Aorta (tissue), 5 donors: ENCODE measurements around the gene P4HA2. TPM values are rescaled to one million over a fixed set of nuclear protein-coding genes. Genes with fewer than 3 reads are reported as not detected.
"Not testable (repeated sequence)": the region's sequence is repeated elsewhere in the genome, so short reads cannot be mapped to it uniquely, and the experiment has no call there.

Experiments used
- ATAC-seq: fragments of 200-7000 bp; cut with Tn5 transposase; one replicate; pipeline ENCODE4 v1.9.1; 2022; ENCODE audit warnings: moderate library complexity; ENCODE audit not compliant: low FRiP score
- DNase-seq, 2 donors: peaks; one replicate each; pipeline ENCODE4 v3.0.0-alpha.2; 2020
- H3K27ac ChIP-seq, 2 donors: one replicate each; pipeline ENCODE4 v1.5.1; 2013; ENCODE audit warnings: low read length in 2 of 2, mild to moderate bottlenecking in 2 of 2, moderate library complexity in 2 of 2, control low read depth in 1 of 2, inconsistent platforms in 1 of 2, low read depth in 1 of 2
- H3K27me3 ChIP-seq, 2 donors: one replicate each; pipeline ENCODE4 v1.6.1; 2013; ENCODE audit warnings: control low read depth in 1 of 2, low read length in 1 of 2, mild to moderate bottlenecking in 1 of 2, moderate library complexity in 1 of 2; ENCODE audit not compliant: insufficient read depth in 2 of 2, control insufficient read depth in 1 of 2
- H3K36me3 ChIP-seq, 2 donors: one replicate each; pipeline ENCODE4 v1.6.1; 2013; ENCODE audit warnings: control low read depth in 1 of 2, low read length in 1 of 2, mild to moderate bottlenecking in 1 of 2; ENCODE audit not compliant: insufficient read depth in 2 of 2, control insufficient read depth in 1 of 2
- H3K4me1 ChIP-seq, 2 donors: one replicate each; pipeline ENCODE4 v1.6.1; 2013; ENCODE audit warnings: low read length in 2 of 2, control low read depth in 1 of 2, mild to moderate bottlenecking in 1 of 2, moderate library complexity in 1 of 2; ENCODE audit not compliant: insufficient read depth in 2 of 2, control insufficient read depth in 1 of 2
- H3K4me3 ChIP-seq, 2 donors: one replicate each; pipeline ENCODE4 v1.5.1; 2013; ENCODE audit warnings: low read length in 2 of 2, control low read depth in 1 of 2, mild to moderate bottlenecking in 1 of 2
- H3K9me3 ChIP-seq: one replicate; pipeline ENCODE4 v1.6.1; 2013; ENCODE audit warnings: mild to moderate bottlenecking, low read length; ENCODE audit not compliant: control insufficient read depth
- WGBS, 2 donors: extraction: QIAGEN DNeasy Blood & Tissue Kit; methylation state at CpG; one replicate each; pipeline ENCODE4 v1.1.7; 2013; 5-methylcytosine and 5-hydroxymethylcytosine counted together
- intact Hi-C, 2 donors: fragments of 100-400 bp; cut with DNase I; formaldehyde crosslinking; loops; one replicate each; pipeline versions ENCODE4 v1.14.2 to v1.15.0; 2022
- microRNA-seq, 2 donors: library from miRNA; unstranded; fragments of <30 nt; microRNA quantifications; one replicate each; pipeline ENCODE4 v1.2.0, GENCODE V29; 2020
- polyA plus RNA-seq, 2 donors: library from polyadenylated mRNA; stranded (reverse); fragments of 200-250 nt; gene quantifications; one replicate each; pipeline ENCODE4 v1.2.3, GENCODE V29; 2013
- total RNA-seq, 2 donors: library from RNA; stranded (reverse); fragmentation: NEBNext Ultra II Directional; extraction: Animal tissue kit (Norgen Biotek cat#: 25700); gene quantifications; one replicate each; pipeline ENCODE4 v1.2.1, GENCODE V29; 2021
- donor health status: healthy with polysubstance abuse.
- donor health status: Bipolar disorder and iron deficiency.
- donor health status: DM: no; HTN: no; CAD: no.
- donor health status: DM: no; HTN: no; CAD: no.
- donor health status: DM: yes; HTN: yes; CAD: no.

Gene P4HA2
- total and polyA plus RNA-seq, 4 donors, result 19.2 to 68.1 (median 34.6) TPM

- H3K27me3 ChIP-seq, H3K36me3 ChIP-seq, H3K4me1 ChIP-seq, H3K9me3 ChIP-seq, DNase-seq, H3K27ac ChIP-seq, H3K4me3 ChIP-seq, ATAC-seq, intact Hi-C loops: not testable (repeated sequence)
- WGBS, 2 donors, result 87 to 94% methylated on average over 3 of the region's 3 CpGs
Observed at GRCh38 chr5:132145326-132145725, 82.3 kb downstream of the P4HA2 start.

DNA sequence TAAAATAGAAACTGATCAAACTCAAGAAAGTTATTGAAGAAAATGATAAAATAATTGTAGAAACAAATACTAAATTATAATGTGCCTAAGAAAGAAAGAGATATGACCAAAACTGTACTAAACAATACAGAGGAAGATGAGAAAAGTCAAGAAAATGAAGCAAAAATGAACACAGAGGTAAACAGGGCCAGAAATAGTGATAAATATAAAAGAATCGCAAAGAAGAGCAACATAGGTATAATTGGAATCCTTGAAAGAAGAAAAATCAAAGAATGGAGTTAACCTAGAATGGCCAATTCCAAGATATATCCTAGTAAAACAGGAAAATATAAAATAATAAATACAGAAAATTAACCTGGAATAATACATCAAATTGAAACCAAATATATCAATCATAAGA, 84.5 kb downstream of the P4HA2 start:
- DNase-seq (no peak), ATAC-seq (no peak)
- intact Hi-C loops, result no loop called here
- H3K4me1 ChIP-seq, result no peaks in the 10 kb centered on the region
- H3K4me3 ChIP-seq, result no peak overlapping the region
- no peaks in the 10 kb centered on the region for H3K36me3 ChIP-seq
- no peak overlapping the region for H3K27ac ChIP-seq
- no peaks in the 10 kb centered on the region for H3K27me3 ChIP-seq
- H3K9me3 ChIP-seq, result no peaks in the 10 kb centered on the region
- WGBS, 2 donors, result 96 to 97% methylated on average over 1 of the region's 1 CpG

DNA sequence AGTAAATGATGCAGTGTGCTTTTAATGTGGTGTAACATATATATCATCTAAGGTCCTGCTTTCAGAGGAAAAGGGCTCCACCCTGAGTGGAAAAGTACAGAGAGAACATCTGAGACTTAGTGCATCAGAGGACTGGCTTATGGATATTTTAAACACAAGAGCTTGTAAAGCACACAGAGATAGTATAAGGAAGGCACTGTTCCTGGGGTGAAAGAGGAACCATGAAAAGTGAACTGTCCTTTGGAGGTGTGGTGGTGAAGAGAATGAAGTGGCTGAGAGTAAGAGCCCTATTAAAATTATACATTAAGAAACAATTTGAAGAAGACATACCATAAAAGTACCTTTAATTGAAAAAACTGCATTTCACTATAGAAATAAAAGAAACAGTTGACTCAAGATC, 85.2 kb downstream of the P4HA2 start:
- ATAC-seq (no peak), DNase-seq (no peak)
- no peaks in the 10 kb centered on the region for H3K4me1 ChIP-seq
- H3K9me3 ChIP-seq, result no peaks in the 10 kb centered on the region
- H3K36me3 ChIP-seq, result no peaks in the 10 kb centered on the region
- intact Hi-C loops, result no loop called here
- no peak overlapping the region for H3K27ac ChIP-seq
- H3K27me3 ChIP-seq, result no peaks in the 10 kb centered on the region
- H3K4me3 ChIP-seq, result no peak overlapping the region

Small RNA genes lying within 50 kb of the gene (microRNA-seq; reads per million reads assigned to microRNA genes)
- gene MIR6830, result 0 reads per million in 2 donors

Other genes starting within 250 kb of the P4HA2 start
- gene ACSL6, start 216.2 kb downstream of the P4HA2 start, total RNA-seq, result 1 to 10 TPM in 1 of 2 donors, under 1 TPM in 1; 0.42 to 2.3 TPM
- gene ACSL6, start 216.2 kb downstream of the P4HA2 start, polyA plus RNA-seq, result under 1 TPM; 0.03 to 0.13 TPM
- gene IL3, start 167.2 kb downstream of the P4HA2 start, total RNA-seq, result not detected
- not detected for gene IL3, start 167.2 kb downstream of the P4HA2 start, polyA plus RNA-seq
- under 1 TPM in 1 of 2 donors, not detected in 1; 0.51 TPM for gene CSF2, start 154.1 kb downstream of the P4HA2 start, total RNA-seq
- not detected for gene CSF2, start 154.1 kb downstream of the P4HA2 start, polyA plus RNA-seq
- gene PDLIM4, start 29.8 kb upstream of the P4HA2 start, total RNA-seq, result 10 to 100 TPM; 51.5 to 70.9 TPM
- gene PDLIM4, start 29.8 kb upstream of the P4HA2 start, polyA plus RNA-seq, result 10 to 100 TPM; 12.8 to 23.3 TPM
- gene SLC22A4, start 66.5 kb upstream of the P4HA2 start, total RNA-seq, result 1 to 10 TPM; 4.6 to 5.5 TPM
- gene SLC22A4, start 66.5 kb upstream of the P4HA2 start, polyA plus RNA-seq, result 1 to 10 TPM; 1.3 to 1.7 TPM
- 10 to 100 TPM in 1 of 2 donors, 1 to 10 TPM in 1; 8.6 to 14.4 TPM for gene SLC22A5, start 141.9 kb upstream of the P4HA2 start, total RNA-seq
- gene SLC22A5, start 141.9 kb upstream of the P4HA2 start, polyA plus RNA-seq, result 1 to 10 TPM; 7.6 to 8.9 TPM